GM21825 (cell line): ENCODE results near the gene KIF26B.

Source experiments
- ATAC-seq: cut with Tn5 transposase; IDR thresholded peaks from one replicate; pipeline ENCODE4 v1.9.1; 2021; ENCODE audit warnings: mild to moderate bottlenecking, moderate library complexity; ENCODE audit not compliant: unreplicated experiment

Gene KIF26B

GRCh38 chr1:245580651-245581050 is 425.9 kb downstream of the KIF26B start:
- ATAC-seq, result no peak

- ATAC-seq, result no peak
Observed at GRCh38 chr1:245582026-245582425, 427.2 kb downstream of the KIF26B start.

DNA sequence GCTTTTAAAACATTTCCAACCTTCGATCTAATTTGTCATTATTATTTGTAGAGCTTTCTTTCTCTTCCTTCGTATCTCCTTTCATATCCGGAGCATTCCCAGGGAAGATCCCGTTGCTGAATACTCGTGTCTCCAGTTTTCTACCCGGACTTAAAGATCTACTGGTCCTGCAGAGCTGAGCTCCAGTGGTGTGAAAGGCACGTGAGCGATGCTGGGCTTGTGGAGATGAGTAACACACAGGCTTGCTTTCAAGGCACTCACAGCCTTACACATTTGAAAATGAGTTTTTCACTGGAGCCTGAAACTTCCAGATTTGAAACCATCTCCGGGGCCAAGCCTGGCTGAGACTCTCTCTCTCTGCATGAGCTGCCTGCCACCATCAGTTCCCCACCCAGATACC is 428.3 kb downstream of the KIF26B start:
- no peak for ATAC-seq

DNA sequence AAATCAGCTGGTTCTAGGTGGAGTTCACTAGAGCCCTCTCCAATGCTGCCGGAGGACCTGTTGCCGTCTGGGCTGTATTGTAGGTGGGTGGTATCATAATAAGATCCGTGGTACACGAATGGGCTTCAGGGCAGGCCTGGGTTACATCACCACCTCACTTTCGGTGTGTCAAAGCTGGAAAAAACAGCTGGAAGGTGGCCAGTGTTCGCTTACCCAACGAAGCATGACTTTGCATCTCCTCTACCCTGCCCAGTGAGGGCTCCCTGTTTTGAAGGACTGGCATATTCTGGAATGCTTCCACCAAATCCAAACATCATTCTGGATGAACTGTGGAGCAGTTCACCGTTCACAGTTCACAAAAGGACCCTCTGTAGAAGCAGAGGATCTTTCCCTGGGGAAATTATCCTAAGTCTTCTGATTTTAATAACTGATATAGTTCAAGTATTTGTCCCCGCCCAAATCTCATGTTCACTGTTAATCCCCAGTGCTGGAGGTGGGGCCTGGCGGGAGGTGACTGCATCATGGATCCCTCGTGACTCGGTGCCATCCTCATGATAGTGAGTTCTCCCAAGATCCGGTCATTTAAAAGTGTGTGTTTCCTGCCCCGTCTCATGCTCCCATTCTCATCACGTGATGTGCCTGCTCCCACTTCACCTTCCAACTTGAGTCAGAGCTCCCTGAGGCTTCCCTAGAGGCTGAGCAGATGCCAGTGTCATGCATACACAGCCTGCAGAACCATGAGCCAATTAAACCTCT is 429.0 kb downstream of the KIF26B start:
- no peak for ATAC-seq

- ATAC-seq, result no peak
Observed at GRCh38 chr1:245585252-245585959, 430.6 kb downstream of the KIF26B start.

- no peak for ATAC-seq
Observed at GRCh38 chr1:245587435-245588115, 432.8 kb downstream of the KIF26B start.

GRCh38 chr1:245588116-245588639 is 433.4 kb downstream of the KIF26B start:
- ATAC-seq, result no peak

GRCh38 chr1:245589316-245589715 is 434.5 kb downstream of the KIF26B start:
- ATAC-seq, result no peak

DNA sequence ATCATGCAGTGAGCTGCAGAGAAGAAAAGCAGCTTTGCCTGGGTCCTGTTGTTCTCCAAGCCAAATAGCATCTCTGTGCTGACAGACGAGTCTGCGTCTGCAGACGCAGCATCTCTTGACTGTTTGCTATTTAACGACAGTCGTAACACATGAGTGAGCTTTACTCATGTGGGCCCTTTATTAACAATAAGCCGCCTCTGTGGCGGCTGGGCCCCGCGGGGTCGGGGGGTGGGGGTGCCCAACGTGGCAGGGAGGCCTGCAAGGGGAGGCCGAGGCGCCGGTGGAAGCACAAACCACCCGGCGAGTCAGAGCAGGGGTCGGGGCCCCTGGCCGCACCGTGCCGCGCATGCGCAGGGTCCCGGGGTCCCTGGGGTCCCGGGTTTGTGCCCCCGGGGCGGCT is 435.1 kb downstream of the KIF26B start:
- ATAC-seq, result no peak

- no peak for ATAC-seq
Observed at GRCh38 chr1:245590726-245591125, 435.9 kb downstream of the KIF26B start.

DNA sequence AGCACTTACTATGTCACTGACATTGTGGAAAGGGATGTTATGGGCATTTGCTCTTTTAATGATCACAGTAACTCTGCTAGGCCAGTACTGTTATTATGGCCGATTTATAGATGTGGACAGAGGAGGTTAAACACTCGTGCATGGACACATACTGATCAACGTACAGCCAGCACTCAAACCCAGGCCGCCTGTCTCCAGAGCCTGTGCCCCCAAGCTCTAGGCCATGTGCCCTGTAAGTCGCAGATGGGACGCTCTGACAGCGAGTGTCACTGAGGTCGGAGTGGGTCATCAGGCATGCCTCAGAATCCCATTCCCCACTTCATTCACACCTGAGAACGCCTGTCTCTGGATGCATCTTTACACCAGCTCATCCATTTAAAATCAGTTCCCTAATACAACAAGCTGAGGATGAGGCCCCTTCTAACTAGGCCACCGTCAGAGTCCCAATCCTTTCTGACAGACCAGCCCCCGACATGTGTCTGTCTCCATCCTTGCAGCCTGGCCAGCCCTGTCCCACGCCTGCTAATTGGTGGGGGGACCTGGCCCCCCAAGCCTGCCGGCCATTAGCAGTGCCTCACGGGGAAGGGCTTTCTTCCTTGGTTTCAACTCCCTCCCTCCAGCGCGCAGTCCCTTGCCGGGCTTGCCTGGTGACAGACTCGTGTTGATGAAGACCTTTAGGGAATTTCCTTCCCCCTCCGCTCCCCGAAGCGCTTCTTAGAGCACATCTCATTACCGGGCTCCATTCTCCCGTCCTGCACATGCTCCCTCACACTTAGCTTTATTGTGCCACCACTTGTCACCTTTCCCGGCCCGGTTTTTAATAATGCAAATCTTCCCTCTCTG is 436.8 kb downstream of the KIF26B start:
- ATAC-seq, result no peak

DNA sequence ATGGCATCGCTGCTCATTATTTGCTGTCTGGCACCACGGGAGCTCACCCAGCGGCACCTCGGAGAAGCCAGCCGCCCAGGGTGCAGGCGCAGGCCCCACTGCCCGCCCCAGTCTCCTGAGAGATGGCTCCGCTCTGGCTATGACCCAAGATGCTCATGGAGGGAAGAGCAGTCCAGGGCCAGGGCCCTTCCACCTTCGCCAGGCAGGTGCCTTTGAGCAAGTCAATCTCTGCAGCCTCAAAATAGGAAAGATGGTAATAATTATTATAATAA is 437.3 kb downstream of the KIF26B start:
- no peak for ATAC-seq

GRCh38 chr1:245598524-245599305 is 443.9 kb downstream of the KIF26B start:
- ATAC-seq, result no peak

DNA sequence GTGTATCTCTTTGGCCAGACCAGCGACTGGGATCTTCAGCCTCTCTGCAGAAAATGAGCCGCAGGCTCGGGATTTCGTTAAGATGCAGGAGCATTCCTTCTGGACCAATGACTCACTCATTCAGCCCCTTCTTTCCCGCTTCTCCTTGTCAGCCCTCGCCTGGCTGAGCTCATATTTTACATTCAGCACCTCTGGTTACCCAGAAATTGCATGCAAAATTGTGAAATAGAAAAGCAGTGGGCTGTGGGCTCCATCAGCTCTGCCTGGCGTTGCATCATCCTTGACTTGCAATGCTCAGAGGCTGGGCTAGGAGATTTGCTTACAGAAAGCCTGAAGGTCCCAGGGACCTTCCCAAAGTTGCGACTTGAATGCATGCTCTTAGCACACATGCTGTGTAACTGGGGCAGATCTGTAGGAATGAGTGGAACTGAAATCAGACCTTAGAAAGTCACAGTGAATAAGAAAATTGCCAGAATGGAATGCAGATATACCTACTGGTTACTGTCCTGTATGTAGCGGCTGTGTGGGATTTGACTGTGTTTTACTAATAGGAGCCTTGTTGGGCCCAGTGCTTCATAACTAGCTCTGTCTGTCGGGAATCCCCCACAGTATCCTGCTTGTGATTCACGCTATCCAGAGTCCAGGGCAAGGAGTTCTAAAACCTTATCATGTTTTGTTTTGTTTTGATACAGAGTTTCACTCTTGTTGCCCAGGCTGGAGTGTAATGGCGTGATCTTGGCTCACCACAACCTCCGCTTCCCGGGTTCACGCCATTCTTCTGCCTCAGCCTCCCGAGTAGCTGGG is 444.8 kb downstream of the KIF26B start:
- no peak for ATAC-seq

DNA sequence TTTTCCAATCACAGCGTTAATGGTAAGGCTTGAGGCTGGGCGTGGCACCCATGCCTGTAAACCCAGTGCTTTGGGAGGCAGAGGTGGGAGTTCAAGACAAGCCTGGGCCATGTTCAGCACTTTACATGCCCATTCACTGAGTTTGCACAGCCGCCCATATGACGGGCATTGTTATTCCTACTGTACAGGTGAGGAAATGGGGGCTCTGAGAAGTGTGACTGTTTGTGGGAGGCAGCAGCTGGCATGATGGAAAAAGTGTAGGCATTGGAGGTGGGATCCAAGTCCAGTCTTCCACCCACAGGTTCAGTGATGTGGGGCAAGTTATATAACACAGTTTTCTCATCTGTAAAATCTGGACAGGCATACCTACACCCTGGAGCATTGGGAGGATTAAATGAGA is 445.9 kb downstream of the KIF26B start:
- no peak for ATAC-seq

DNA sequence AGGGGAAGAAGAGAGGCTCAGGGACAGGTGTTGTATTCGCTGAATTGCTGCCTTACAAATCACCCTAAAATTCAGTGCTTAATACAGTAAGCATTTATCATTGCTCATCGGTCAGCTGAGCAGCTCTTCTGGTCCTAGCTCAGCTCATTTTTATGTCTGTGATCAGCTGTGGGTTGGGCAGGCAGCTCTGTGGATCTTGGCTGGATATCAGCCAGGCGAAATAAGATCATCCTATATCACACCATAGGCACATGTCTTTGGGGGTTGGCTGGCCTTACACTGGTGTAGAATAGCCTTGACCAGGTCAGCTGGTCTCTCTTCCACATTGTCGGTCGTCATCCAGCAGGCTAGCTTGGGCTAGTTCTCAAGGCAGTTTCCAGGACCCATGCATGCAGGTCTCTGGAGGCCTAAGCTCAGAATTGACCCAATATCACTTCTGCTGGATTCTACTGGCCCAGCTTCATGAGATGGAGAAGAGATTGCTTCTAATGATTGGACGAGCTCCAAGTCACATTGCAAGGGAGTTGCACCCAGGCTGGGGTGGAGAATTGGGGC is 448.6 kb downstream of the KIF26B start:
- ATAC-seq, result no peak

DNA sequence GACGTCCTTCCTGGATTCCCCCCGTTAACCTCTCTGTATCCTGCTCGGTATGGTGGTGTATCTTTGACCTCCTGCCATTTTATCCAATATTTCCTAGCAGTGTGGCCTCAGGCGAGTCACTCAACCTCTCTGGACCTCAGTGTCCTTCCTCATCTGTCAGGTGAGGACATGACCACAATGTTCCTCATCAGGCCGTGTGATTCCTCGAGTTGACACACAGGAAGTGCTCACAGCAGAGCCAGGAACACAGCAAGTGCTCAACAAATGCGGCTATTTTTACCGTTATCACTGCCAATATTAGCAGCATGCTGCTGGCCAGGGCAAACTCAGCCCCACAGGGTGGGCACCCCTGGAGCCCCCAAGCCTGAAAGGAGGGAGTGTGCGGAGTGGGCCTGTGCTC is 450.2 kb downstream of the KIF26B start:
- no peak for ATAC-seq

DNA sequence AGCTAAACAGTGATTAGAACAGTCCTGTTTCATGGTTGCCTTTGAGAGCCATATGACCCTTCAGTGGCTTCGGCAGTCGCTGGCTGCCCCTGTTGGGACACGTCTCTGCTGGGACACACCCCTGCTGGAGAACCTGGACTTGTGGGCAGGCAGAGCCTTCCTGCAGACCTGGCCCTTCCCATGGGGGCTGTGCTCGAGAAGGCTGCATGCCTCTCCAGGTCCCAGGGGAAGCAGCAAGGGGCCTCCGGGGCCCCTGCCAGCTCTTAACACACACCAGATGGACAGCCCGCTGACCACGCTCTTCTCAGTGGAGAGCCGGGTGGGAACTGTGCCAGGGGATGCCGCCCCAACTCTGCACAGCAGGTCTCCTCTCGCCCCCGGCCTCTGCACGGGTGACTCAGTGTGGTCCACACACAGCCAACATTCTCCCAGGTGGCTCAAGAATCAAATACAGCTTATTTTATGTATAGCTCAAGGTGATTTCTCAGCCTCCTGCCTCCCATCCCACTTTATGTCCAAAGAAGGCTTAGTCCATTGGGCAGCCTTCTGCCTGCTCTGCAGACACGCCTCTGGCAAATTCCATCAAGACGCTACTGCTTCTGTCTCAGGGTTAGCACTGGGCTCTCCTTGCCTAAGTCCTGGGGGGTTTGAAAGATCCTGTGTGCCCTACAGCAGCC is 450.8 kb downstream of the KIF26B start:
- no peak for ATAC-seq
